Kidney glomerular epithelial cell (primary cell): ENCODE measurements around the gene MTAP.

Experiments
- DNase-seq: peaks from one replicate; lab custom pipeline; 2025; lab: John Stamatoyannopoulos, UW

MTAP gene

GRCh38 chr9:21852754-21853153 lies 50.3 kb downstream of the MTAP start:
- DNase-seq = no peak

GRCh38 chr9:21853414-21853813 lies 51.0 kb downstream of the MTAP start:
- DNase-seq = no peak

GRCh38 chr9:21854119-21854518 lies 51.7 kb downstream of the MTAP start:
- DNase-seq = no peak

GRCh38 chr9:21854594-21854993 lies 52.2 kb downstream of the MTAP start:
- peak; percentile 30 for DNase-seq

- no peak for DNase-seq
Measured at GRCh38 chr9:21856301-21857094, 54.1 kb downstream of the MTAP start.

- DNase-seq = no peak
Measured at GRCh38 chr9:21862871-21863270, 60.4 kb downstream of the MTAP start.

- no peak for DNase-seq
Measured at GRCh38 chr9:21864505-21864904, 62.1 kb downstream of the MTAP start.

GRCh38 chr9:21866302-21866701 lies 63.9 kb downstream of the MTAP start:
- DNase-seq = no peak

- no peak for DNase-seq
Measured at GRCh38 chr9:21871256-21871975, 69.0 kb downstream of the MTAP start.

GRCh38 chr9:21872696-21873095 lies 70.3 kb downstream of the MTAP start:
- no peak for DNase-seq

- DNase-seq = peak; percentile 64
Measured at GRCh38 chr9:21873540-21874221, 71.2 kb downstream of the MTAP start.

- no peak for DNase-seq
Measured at GRCh38 chr9:21875893-21876292, 73.5 kb downstream of the MTAP start.

GRCh38 chr9:21883642-21884041 lies 81.2 kb downstream of the MTAP start:
- no peak for DNase-seq

GRCh38 chr9:21889673-21890072 lies 87.2 kb downstream of the MTAP start:
- DNase-seq = no peak

GRCh38 chr9:21890696-21891095 lies 88.3 kb downstream of the MTAP start:
- DNase-seq = no peak

- DNase-seq = no peak
Measured at GRCh38 chr9:21901546-21901945, 99.1 kb downstream of the MTAP start.

GRCh38 chr9:21902136-21902535 lies 99.7 kb downstream of the MTAP start:
- no peak for DNase-seq

GRCh38 chr9:21903380-21903965 lies 101.0 kb downstream of the MTAP start:
- no peak for DNase-seq

GRCh38 chr9:21904371-21904770 lies 101.9 kb downstream of the MTAP start:
- DNase-seq = peak; percentile 71

- no peak for DNase-seq
Measured at GRCh38 chr9:21904776-21905175, 102.3 kb downstream of the MTAP start.

- DNase-seq = no peak
Measured at GRCh38 chr9:21906213-21906612, 103.8 kb downstream of the MTAP start.

GRCh38 chr9:21906881-21907280 lies 104.4 kb downstream of the MTAP start:
- DNase-seq = peak; percentile 8
